Measurements from ENCODE around the gene NTRK2.

NTRK2 gene

DNA sequence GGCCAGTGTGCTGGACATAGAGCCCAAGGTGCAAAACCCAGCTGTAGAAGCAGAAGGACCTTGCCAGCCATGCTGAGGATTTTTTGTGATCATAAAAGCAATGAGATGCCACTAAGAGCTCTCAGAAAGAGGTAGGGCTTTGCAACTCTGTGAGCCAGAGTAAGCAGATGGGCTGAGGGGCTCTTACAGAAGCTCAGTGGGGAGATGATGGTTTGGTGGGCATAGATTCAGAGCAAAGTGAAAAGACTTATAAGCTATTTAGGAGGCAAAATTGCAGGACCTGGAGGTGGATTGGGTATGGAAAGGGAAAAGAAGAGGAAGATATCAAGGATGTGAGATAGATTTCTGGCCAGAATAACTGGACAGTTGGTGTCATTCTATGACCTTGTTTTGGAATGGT, 302.0 kb downstream of the NTRK2 start:
- TF ChIP-seq PAX5 (IDR thresholded peaks at IDR 0.05; ENCODE audit: insufficient read depth, low read length, severe bottlenecking), result no peak
- TF ChIP-seq POLR2A (IDR thresholded peaks at IDR 0.05; ENCODE audit: low read depth, low read length), result no peak
- TF ChIP-seq POLR2AphosphoS5 (IDR thresholded peaks at IDR 0.05; ENCODE audit: low read depth, low read length), result no peak
- TF ChIP-seq SPI1 (IDR thresholded peaks at IDR 0.05; ENCODE audit: low read depth, low read length), result no peak
- no peak for TF ChIP-seq POU2F2 (IDR thresholded peaks at IDR 0.05; ENCODE audit: low read depth, low read length)
- no peak for TF ChIP-seq TAF1 (IDR thresholded peaks at IDR 0.05; ENCODE audit: low read depth, low read length)
- no peak for FAIRE-seq
- no peak for DNase-seq (ENCODE audit: insufficient read length, low spot score)

DNA sequence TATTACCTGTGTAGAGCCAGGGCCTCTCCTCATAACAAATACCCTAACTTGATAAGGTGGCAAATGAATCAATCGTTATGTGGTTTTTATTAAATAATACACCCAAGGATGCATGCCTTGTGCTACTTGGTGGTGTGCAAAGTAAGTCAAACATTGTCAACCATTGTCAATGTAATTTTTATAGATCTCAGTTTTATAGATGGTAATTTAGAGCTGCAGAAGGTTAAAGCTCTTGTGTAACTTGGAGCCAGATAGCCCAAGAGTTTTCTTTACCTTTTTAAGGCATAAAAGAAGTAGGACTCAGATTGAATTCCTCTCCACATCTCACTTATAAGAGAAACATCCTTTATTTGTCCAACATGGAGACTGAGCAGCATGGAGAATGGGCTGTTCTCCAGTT, 304.7 kb downstream of the NTRK2 start:
- DNase-seq (ENCODE audit: insufficient read length, low spot score) (no peak), FAIRE-seq (no peak)
- no peak for TF ChIP-seq POLR2A (IDR thresholded peaks at IDR 0.05; ENCODE audit: low read depth, low read length)
- no peak for TF ChIP-seq TAF1 (IDR thresholded peaks at IDR 0.05; ENCODE audit: low read depth, low read length)
- TF ChIP-seq PAX5 (IDR thresholded peaks at IDR 0.05; ENCODE audit: insufficient read depth, low read length, severe bottlenecking), result no peak

DNA sequence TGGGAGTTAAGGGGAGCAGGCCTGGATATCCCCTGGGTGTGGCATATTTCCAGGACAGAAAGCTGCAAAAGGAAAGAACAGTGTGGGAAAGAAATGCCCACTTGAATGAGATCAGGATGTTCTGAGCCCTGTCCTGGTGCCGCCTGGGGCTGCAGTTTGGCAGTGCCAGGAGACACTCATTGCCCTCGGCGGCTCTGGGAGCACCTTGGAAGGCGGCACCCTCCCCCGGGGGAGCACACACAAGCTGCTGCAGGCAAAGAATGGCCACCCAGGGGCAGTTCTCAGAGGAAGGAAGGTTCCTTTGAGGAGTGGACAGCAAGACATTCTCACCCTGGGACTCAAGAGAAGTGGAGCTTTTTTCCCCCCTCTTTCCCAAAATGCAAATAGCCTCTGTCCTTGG, 305.3 kb downstream of the NTRK2 start:
- FAIRE-seq (no peak), DNase-seq (ENCODE audit: insufficient read length, low spot score) (no peak)
- TF ChIP-seq POLR2A (IDR thresholded peaks at IDR 0.05; ENCODE audit: low read depth, low read length), result no peak
- TF ChIP-seq TAF1 (IDR thresholded peaks at IDR 0.05; ENCODE audit: low read depth, low read length), result no peak
- TF ChIP-seq SPI1 (IDR thresholded peaks at IDR 0.05; ENCODE audit: low read depth, low read length), result no peak
- no peak for TF ChIP-seq POLR2AphosphoS5 (IDR thresholded peaks at IDR 0.05; ENCODE audit: low read depth, low read length)
- no peak for TF ChIP-seq PAX5 (IDR thresholded peaks at IDR 0.05; ENCODE audit: insufficient read depth, low read length, severe bottlenecking)
- no peak for TF ChIP-seq POU2F2 (IDR thresholded peaks at IDR 0.05; ENCODE audit: low read depth, low read length)

DNA sequence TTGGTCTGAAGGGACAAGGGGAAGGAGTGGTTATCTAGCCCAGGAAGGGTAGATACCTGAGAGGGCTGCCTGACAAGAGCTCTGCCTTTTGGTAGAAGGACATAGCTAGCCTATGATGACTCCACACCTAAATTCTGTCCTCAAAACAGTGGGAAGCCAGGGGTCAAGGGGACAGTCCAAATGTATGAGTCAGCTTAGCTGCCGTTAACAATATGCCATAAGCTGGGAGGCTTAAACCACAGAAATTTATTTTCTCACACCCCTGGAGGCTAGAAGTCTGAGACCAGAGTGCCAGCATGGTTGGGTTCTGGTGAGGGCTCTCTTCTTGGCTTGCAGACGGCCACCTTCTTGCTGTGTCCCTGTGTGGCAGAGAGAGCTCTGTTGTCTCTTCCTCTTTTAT, 306.4 kb downstream of the NTRK2 start:
- TF ChIP-seq POLR2A (IDR thresholded peaks at IDR 0.05; ENCODE audit: low read depth, low read length) (no peak), SPI1 (IDR thresholded peaks at IDR 0.05; ENCODE audit: low read depth, low read length) (no peak), POU2F2 (IDR thresholded peaks at IDR 0.05; ENCODE audit: low read depth, low read length) (no peak), PAX5 (IDR thresholded peaks at IDR 0.05; ENCODE audit: insufficient read depth, low read length, severe bottlenecking) (no peak), POLR2AphosphoS5 (IDR thresholded peaks at IDR 0.05; ENCODE audit: low read depth, low read length) (no peak), TAF1 (IDR thresholded peaks at IDR 0.05; ENCODE audit: low read depth, low read length) (no peak)
- FAIRE-seq, result no peak

DNA sequence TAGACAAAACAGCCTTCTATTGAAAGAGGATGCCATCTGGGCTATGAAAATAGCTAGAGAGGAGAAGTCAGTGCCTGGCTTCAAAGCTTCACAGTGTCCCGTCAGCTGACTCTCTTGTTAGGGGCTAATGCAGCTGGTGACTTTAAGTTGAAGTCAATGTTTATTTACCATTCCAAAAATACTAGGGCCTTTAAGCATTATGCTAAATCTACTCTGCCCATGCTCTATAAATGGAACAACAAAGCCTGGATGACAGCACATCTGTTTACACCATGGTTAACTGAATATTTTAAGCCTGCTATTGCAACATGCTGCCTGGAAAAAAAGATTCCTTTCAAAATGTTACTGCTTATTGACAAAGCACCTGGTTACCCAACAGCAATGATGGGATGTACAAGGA, 309.1 kb downstream of the NTRK2 start:
- TF ChIP-seq SPI1 (IDR thresholded peaks at IDR 0.05; ENCODE audit: low read depth, low read length), result no peak
- TF ChIP-seq TAF1 (IDR thresholded peaks at IDR 0.05; ENCODE audit: low read depth, low read length), result no peak
- no peak for TF ChIP-seq POU2F2 (IDR thresholded peaks at IDR 0.05; ENCODE audit: low read depth, low read length)
- TF ChIP-seq POLR2A (IDR thresholded peaks at IDR 0.05; ENCODE audit: low read depth, low read length), result no peak
- no peak for TF ChIP-seq PAX5 (IDR thresholded peaks at IDR 0.05; ENCODE audit: insufficient read depth, low read length, severe bottlenecking)
- TF ChIP-seq POLR2AphosphoS5 (IDR thresholded peaks at IDR 0.05; ENCODE audit: low read depth, low read length), result no peak
- DNase-seq (ENCODE audit: insufficient read length, low spot score) (no peak), FAIRE-seq (no peak)

More for the DNA sequence above, 306.4 kb downstream of the NTRK2 start:
- DNase-seq (ENCODE audit: insufficient read length, low spot score), result no peak

DNA sequence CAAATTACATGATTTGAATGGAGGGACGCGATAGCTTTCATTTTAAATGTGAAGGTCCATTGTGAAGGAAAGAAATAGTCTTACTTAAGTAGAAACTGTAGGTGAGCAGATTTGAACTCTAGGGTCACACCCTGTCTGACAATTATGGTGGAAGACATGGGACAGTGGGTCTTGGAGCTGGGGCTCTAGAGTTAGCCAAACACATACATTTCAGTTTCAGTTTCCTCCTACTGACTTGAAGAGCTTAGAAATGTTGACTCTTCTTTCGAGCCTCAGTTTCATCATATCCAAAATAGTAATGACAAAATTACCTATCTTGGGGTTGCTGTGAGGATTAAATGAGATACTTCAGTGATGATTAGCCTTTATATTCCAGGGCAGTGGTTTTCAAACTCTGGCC, 314.2 kb downstream of the NTRK2 start:
- no peak for FAIRE-seq
- TF ChIP-seq POU2F2 (IDR thresholded peaks at IDR 0.05; ENCODE audit: low read depth, low read length) (no peak), SPI1 (IDR thresholded peaks at IDR 0.05; ENCODE audit: low read depth, low read length) (no peak), TAF1 (IDR thresholded peaks at IDR 0.05; ENCODE audit: low read depth, low read length) (no peak), PAX5 (IDR thresholded peaks at IDR 0.05; ENCODE audit: insufficient read depth, low read length, severe bottlenecking) (no peak), POLR2AphosphoS5 (IDR thresholded peaks at IDR 0.05; ENCODE audit: low read depth, low read length) (no peak)

DNA sequence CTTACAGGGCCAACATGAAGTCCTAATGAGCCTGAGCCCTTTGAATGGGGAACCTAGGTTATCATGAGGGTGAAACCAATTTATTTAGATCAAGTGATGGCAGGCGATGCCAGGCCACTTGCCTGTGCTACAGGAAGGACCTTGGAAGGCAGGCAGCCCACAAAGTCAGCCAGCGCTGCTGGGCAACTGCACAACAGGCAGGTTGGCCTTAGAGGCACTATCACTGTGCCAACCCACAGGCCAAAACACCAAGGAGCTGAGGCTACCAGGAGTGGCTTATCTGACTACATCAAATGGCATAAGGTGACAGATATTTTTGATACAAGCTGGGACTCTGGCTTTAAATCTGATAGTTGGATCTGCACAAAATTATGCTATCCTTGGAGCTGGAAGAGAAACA, 319.1 kb downstream of the NTRK2 start:
- no peak for FAIRE-seq
- TF ChIP-seq PAX5 (IDR thresholded peaks at IDR 0.05; ENCODE audit: insufficient read depth, low read length, severe bottlenecking), result no peak
- no peak for TF ChIP-seq SPI1 (IDR thresholded peaks at IDR 0.05; ENCODE audit: low read depth, low read length)
- no peak for TF ChIP-seq TAF1 (IDR thresholded peaks at IDR 0.05; ENCODE audit: low read depth, low read length)
- no peak for TF ChIP-seq POLR2AphosphoS5 (IDR thresholded peaks at IDR 0.05; ENCODE audit: low read depth, low read length)
- no peak for TF ChIP-seq POLR2A (IDR thresholded peaks at IDR 0.05; ENCODE audit: low read depth, low read length)
- TF ChIP-seq POU2F2 (IDR thresholded peaks at IDR 0.05; ENCODE audit: low read depth, low read length), result no peak
- no peak for DNase-seq (ENCODE audit: insufficient read length, low spot score)

More for the DNA sequence above, 314.2 kb downstream of the NTRK2 start:
- no peak for DNase-seq (ENCODE audit: insufficient read length, low spot score)

DNA sequence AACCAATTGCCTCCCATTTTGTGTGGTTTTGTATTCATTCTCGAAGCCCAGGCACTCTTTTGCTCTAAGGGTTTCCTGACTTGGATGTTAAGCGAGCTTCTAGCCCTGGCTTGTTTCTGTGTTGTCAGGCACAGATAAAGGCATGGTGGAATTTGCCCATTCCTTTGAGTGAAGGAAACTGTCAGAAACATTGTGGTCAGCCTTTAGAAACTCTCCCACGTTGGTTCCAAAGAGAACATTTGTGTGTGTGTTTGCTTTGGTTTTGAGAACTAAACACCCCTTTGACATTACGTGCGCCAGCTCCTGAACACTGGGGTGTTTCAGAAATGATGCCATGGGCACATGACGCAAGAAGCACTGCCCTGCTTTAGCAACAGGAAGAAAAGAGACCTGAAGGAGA, 320.9 kb downstream of the NTRK2 start:
- DNase-seq (ENCODE audit: insufficient read length, low spot score), result no peak
- TF ChIP-seq PAX5 (IDR thresholded peaks at IDR 0.05; ENCODE audit: insufficient read depth, low read length, severe bottlenecking) (no peak), TAF1 (IDR thresholded peaks at IDR 0.05; ENCODE audit: low read depth, low read length) (no peak), POU2F2 (IDR thresholded peaks at IDR 0.05; ENCODE audit: low read depth, low read length) (no peak), POLR2AphosphoS5 (IDR thresholded peaks at IDR 0.05; ENCODE audit: low read depth, low read length) (no peak), POLR2A (IDR thresholded peaks at IDR 0.05; ENCODE audit: low read depth, low read length) (no peak), SPI1 (IDR thresholded peaks at IDR 0.05; ENCODE audit: low read depth, low read length) (no peak)
- no peak for FAIRE-seq

DNA sequence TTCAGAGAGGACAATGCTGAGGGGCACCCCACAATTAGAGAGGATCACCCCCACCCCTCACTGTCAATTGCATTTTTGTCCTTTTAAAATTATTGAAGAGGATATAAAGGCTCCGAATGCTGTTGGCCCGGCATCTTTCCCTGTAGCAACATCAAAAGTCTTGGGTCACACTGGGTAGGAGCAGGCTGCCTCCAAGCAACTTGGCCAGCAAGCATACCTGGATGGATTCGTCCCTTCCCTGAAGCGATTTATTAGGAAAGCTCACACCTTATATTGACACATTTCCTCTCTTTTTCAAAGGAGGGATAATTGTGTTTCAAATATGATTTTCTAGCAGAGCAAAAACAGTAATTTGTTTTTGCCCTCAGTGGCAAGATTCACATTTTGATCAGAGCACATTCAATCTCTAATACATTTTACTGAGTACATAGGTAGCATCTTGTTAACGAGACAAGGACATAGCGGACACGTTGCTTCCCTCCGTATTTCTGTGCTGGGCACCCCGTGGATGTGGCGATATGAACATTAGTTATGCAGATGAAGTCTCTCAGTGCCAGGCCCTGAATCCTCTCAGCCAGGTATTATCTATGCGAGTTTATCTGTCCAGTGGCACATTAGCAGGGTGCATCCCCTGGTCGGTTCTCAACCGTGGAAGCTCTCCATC, 321.5 kb downstream of the NTRK2 start:
- TF ChIP-seq PAX5 (IDR thresholded peaks at IDR 0.05; ENCODE audit: insufficient read depth, low read length, severe bottlenecking) (no peak), POLR2AphosphoS5 (IDR thresholded peaks at IDR 0.05; ENCODE audit: low read depth, low read length) (no peak), POU2F2 (IDR thresholded peaks at IDR 0.05; ENCODE audit: low read depth, low read length) (no peak), POLR2A (IDR thresholded peaks at IDR 0.05; ENCODE audit: low read depth, low read length) (no peak), TAF1 (IDR thresholded peaks at IDR 0.05; ENCODE audit: low read depth, low read length) (no peak), SPI1 (IDR thresholded peaks at IDR 0.05; ENCODE audit: low read depth, low read length) (no peak)

DNA sequence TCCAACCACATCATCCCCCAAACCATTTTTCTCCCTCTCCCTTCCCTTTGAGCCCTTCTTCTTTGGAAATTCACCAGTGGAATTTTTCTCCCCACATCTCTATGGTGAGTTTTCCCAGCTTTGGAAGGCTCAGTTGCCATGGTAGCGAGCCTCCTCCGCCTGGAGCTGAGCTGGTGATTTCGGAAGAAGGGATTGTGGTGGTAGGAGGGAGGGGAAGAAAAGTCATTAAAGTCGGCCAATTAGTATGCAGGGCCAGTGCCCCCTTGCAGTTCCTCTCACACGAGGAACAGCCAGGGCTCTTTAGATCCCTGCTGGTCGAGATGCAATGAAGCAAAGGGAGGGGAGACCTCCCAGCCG, 322.0 kb downstream of the NTRK2 start:
- no peak for TF ChIP-seq TAF1 (IDR thresholded peaks at IDR 0.05; ENCODE audit: low read depth, low read length)
- no peak for TF ChIP-seq POU2F2 (IDR thresholded peaks at IDR 0.05; ENCODE audit: low read depth, low read length)
- TF ChIP-seq PAX5 (IDR thresholded peaks at IDR 0.05; ENCODE audit: insufficient read depth, low read length, severe bottlenecking), result no peak
- no peak for TF ChIP-seq POLR2A (IDR thresholded peaks at IDR 0.05; ENCODE audit: low read depth, low read length)
- TF ChIP-seq SPI1 (IDR thresholded peaks at IDR 0.05; ENCODE audit: low read depth, low read length), result no peak
- TF ChIP-seq POLR2AphosphoS5 (IDR thresholded peaks at IDR 0.05; ENCODE audit: low read depth, low read length), result no peak
- no peak for DNase-seq (ENCODE audit: insufficient read length, low spot score)
- FAIRE-seq, result no peak

More for the DNA sequence above, 321.5 kb downstream of the NTRK2 start:
- no peak for FAIRE-seq
- no peak for DNase-seq (ENCODE audit: insufficient read length, low spot score)

All from GM12891 (cell line).